ENCODE results near the gene HEATR5A.
"Not testable (repeated sequence)": the region's sequence is repeated elsewhere in the genome, so short reads cannot be mapped to it uniquely, and the experiment has no call there.

Gene HEATR5A

DNA sequence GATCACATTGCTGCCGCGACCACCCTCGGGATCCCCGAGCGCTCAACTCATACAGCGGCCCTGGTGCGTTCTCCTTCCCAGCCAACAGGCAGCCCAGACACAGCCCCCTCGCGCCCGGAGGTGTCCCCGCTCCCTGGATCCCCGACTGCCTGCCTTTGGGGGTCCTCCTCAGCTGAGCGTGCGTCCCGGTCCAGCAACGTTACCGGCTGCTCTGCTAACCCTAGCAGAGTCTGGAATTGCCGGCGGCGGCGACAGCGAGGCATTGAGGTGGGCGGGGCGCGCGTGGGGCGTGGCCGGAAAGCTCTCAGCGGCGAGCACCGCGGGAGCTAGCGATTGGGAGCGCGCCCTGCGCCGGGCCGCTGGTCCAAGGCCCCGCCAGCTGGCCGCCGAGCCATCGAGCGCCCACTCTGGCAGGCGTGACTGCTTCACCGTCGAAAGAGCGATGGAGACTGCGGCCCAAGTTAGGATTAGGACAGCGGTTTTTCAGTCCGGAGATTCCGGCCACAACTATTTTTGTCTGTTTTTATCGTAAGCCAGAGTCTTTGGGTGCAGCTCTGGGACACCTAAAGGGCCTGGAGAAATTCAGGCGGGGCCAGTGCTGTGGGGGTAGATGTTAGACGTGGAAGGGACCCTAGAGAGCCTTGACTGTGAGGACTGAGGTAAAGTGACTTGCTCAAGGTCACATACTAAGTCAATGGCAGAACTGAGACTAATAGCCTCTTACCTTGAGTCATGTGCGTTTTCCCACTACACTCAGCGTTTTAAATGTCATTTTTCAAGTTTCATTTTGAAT lies at the start of gene HEATR5A:
TSS of gene HEATR5A (minus strand) at position 232 of the 793 bp plus-strand sequence. CDS start 17,575 bp downstream, outside the sequence.
- DNase-seq = peak; percentile 89

- no peak for DNase-seq
These were observed 46.2 kb upstream of the HEATR5A start for GRCh38 chr14:31466554-31466953.

DNA sequence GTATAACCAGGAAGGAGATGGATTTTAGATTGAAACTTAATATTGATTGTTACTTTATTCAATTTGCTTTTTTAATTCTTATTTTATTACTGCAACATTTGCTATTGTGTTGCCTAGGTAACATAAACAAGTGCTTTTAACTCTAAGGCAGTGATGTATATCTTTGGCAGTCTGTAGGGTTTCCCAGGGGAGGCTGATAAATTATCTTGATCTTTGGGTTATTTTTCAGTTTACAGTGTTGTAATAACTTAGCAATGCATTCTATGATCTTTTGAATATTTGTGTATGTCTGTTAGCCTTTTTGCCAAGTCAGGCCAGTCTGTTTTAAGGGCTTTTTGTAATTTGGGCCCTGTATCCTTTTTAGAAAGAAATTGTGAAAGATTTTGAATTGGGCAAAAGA lies 44.8 kb upstream of the HEATR5A start:
- DNase-seq = no peak

DNA sequence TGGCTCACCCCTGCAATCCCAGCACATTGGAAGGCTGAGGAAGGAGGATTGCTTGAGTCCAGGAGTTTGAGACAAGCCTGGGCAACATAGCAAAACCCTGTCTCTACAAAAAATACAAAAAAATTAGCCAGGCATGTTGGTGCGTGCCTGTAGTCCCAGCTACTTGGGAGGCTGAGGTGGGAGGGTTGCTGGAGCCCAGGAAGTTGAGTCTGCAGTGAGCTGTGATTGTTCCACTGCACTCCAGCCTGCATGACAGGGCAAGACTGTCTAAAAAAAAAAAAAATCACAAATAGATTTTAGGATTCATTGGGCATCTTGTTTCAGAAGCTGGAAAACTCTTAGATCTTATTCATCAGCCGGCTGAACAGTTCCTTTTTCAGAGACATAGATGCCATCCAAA lies 42.1 kb upstream of the HEATR5A start:
- not testable (repeated sequence) for DNase-seq

DNA sequence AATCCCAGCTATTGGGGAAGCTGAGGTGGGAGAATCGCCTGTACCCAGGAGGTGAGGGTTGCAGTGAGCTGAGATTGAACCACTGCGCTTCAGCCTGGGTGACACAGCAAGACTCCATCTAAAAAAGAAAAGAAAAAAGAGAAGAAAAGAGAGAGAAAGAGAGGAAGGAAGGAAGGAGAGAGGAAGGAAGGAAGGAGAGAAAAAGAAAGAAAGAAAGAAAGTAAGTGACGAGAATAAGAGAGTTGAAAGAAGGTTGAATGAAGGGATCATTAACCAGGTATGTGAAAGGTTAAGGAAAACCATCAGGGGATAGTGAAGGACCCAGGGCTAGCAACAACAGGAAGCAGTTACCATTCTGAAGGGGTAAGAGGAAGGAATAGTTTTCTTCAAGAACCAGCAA lies 41.2 kb upstream of the HEATR5A start:
- no peak for DNase-seq

- no peak for DNase-seq
These were observed 37.6 kb upstream of the HEATR5A start for GRCh38 chr14:31457665-31458659.

DNA sequence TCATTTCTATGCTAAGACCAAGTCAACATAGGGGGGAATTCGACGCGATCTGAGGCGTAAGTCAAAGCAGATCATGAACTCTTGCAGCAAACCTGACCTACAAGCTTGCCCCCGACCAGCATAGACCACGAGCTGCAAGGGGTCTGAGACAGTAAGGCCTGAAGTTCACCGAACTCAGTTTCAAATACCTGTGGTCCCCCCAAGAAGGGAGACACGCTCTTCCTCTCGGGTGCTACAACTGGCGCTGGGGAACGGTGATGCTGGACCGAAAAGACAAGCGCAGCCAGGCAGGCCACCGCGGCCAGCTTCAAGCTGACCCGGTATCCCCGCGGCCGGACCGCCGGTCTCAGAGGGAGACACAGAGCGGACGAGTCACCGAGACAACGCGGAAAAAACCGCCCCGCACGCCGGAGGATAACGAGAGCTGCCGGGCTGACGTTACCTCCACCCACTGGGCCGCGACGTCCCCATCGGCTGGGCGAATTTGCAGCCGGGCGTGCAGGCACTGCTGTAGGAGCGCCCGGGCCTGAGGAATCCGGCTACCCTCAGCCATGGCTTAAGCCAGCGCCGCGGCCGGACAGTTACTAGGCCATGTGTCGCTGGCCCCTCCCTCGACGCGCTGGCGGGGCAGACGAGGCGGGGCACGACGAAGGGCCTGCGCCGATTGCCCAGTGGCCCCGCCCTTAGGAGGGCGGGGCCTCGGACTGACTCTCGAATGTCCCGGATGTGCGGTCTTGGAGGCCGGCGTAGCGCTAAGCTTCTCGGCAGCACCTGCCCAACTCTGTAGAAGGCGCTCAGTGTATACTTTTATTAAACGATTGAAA lies 36.7 kb upstream of the HEATR5A start, which contains the start of gene DTD2:
TSS of gene DTD2 (minus strand) at position 666 of the 824 bp plus-strand sequence. CDS start at position 553, 113 bp downstream.
- peak; percentile 81 for DNase-seq

- DNase-seq = no peak
These were observed 29.7 kb upstream of the HEATR5A start for GRCh38 chr14:31449971-31450610.

DNA sequence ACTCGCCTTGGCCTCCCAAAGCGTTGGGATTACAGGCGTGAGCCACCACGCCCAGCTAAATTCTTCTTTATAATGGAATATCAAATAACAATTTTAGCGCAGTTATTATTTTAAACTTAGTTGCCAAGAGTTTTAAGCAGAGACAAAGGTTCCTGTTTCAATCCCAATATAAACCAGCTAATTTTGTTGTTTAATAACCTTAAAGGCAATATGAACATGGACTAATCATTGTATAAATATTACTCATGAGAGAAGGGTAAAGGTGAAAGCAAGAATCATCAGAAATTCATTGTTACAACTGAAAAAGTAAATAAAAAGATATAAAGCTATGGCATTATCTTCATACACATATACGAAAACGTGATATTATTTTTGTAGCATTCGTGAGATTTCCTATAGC lies 28.8 kb upstream of the HEATR5A start:
- DNase-seq = no peak

DNA sequence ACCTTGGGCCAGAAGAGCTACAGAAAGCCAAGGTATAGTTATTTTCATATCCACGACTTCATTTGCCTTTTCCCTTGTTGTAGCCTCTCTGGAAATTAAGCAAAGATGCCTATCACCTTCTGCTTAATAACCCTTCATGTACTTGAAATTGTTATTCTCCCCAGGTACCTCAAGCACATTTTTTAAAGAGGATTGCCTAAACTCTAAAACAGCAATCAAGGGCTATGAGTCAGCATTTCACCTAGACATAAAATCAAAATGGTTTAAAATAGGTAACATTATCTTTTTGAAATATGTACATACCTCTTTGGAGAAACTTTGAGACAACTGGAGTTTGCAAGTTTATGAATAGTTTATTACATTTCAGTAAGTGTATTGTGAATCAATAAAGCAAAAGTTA lies 25.4 kb upstream of the HEATR5A start:
- no peak for DNase-seq

DNA sequence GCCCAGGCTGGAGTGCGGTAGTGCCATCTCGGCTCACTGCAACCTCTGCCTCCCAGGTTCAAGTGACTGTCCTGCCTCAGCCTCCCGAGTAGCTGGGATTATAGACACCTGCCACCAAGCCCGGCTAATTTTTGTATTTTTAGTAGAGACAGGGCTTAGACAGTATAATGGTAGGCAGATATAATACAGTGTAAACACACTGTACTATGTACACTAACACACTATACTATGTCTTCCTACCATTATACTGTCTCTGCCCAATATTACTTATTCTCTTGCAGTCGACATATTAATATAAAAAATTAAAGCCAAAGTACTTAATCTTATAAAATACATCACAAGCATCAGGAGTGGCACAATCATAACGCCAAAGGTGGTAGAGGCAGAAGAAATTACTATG lies 21.9 kb upstream of the HEATR5A start:
- DNase-seq = no peak

- DNase-seq = no peak
These were observed 21.1 kb upstream of the HEATR5A start for GRCh38 chr14:31441273-31442111.

DNA sequence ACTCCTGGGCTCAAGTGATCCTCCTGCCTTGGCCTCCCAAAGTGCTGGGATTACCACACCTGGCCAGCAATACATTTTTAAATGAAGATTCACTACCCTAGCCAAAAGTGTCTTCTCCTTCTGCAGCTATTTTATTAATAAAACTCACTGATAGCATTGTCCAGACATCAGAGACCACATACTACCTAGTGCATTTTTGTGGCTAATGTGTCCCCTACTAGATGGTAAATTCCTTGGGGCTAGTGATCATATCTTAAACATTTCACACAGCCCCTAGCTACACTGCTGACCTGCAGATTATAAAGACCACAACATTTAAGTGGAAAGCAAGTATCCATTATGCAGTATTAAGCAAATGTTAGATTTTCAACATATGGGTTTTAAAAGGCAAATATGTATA lies 19.9 kb upstream of the HEATR5A start:
- DNase-seq = no peak

DNA sequence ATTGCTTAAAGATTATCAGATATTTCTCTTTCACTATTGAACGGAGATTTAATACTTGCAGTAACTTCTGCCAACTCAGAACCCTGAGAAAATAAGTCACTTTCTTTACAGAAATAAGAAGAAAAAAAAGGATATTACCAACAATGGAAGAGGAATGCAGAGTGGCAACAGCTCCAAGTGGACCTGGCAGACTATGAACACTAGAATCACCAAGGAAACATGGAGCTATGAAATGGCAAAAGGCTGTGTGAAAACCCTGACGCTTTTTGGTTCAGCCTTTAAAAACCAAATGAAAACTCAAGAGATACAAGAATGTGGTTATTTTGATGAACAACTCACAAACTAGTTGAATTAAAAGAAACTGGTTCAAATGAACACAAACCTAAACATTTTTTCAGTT lies 19.2 kb upstream of the HEATR5A start:
- no peak for DNase-seq

- DNase-seq = not testable (repeated sequence)
These were observed 16.8 kb upstream of the HEATR5A start for GRCh38 chr14:31437045-31437691.

GRCh38 chr14:31435276-31435675 lies 14.9 kb upstream of the HEATR5A start:
- no peak for DNase-seq

- no peak for DNase-seq
These were observed 10.4 kb upstream of the HEATR5A start for GRCh38 chr14:31430634-31431264.

DNA sequence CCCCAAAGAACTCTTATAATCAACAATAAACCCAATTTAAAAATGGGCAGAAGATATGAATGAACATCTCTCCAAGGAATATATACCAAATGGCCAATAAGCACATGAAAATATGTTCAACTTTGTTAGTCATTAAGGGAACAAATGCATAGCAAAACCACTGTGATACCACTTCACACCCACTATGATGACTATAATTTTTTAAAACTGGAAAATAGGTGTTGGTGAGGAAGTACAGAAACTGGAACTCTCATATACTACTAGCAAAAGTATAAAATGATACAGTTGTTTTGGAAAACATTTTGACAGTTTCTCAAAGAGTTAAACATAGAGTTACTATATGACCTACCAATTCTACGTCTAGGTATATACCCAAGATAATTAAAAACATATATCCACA lies 9.4 kb upstream of the HEATR5A start:
- no peak for DNase-seq

- DNase-seq = no peak
These were observed 7.7 kb upstream of the HEATR5A start for GRCh38 chr14:31428011-31428410.

DNA sequence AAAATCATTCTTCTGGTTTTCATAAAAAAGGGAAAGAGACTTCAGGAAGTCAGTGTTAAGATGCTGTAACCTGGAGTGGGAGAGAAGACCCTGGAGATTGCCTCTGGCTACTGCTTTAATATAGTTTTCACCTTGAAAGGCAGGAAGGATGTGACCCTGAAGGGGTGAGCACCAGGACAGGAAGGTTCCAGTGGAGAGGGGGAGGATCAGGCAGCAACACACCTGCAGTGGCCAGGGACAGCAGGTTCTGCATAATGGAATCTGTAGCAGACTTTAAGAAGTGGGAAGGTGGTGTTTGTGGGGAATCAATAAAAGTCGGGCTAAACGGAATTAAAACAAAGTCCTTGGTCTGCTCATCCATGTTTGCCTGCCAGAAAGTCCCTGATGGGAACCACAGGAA lies 6.3 kb upstream of the HEATR5A start:
- no peak for DNase-seq
